Activated naive CD8-positive, alpha-beta T cell treated with anti-CD3 and anti-CD28 coated beads, Interleukin-2, amount 50 U/mL, for 24 hours (primary cell): Measurements from ENCODE around the gene FHIP1A.
A peak's percentile ranks its signal among the peaks of the same experiment; 100 is the strongest.

ENCODE experiments used
- ATAC-seq: fragments of 150-1000 bp; cut with Tn5 transposase; one replicate; pipeline ENCODE4 v1.10.0; 2021
- DNase-seq: peaks from one replicate; pipeline ENCODE4 v3.0.0; 2021
- H3K27ac Mint-ChIP-seq: one replicate; pipeline ENCODE4 v1.8.0; 2021; ENCODE audit warnings: mild to moderate bottlenecking, mixed read lengths
- H3K27me3 Mint-ChIP-seq: one replicate; pipeline ENCODE4 v1.8.0; 2021; ENCODE audit warnings: mixed read lengths
- H3K36me3 Mint-ChIP-seq: one replicate; pipeline ENCODE4 v1.8.0; 2021; ENCODE audit warnings: low read depth, mixed read lengths
- H3K4me1 Mint-ChIP-seq: one replicate; pipeline ENCODE4 v1.8.0; 2021; ENCODE audit warnings: mixed read lengths
- H3K4me3 Mint-ChIP-seq: one replicate; pipeline ENCODE4 v1.8.0; 2021; ENCODE audit warnings: mild to moderate bottlenecking, moderate library complexity, mixed read lengths
- H3K9me3 Mint-ChIP-seq: one replicate; pipeline ENCODE4 v1.8.0; 2021; ENCODE audit warnings: mixed read lengths

Gene FHIP1A

GRCh38 chr4:151407466-151408379, 1.3 kb upstream of the FHIP1A start:
- peak overlapping the region; percentile 78 for H3K4me3 Mint-ChIP-seq
- DNase-seq (peak; percentile 50), ATAC-seq (peak; percentile 33)
- no peaks in the 10 kb centered on the region for H3K36me3 Mint-ChIP-seq
- no peaks in the 10 kb centered on the region for H3K9me3 Mint-ChIP-seq
- H3K27me3 Mint-ChIP-seq: peaks cover 23% of the 10 kb centered on the region
- H3K4me1 Mint-ChIP-seq: peaks cover 22% of the 10 kb centered on the region
- no peak overlapping the region for H3K27ac Mint-ChIP-seq

- DNase-seq (no peak), ATAC-seq (peak; percentile 3)
- H3K4me3 Mint-ChIP-seq: peak overlapping the region; percentile 78
- no peaks in the 10 kb centered on the region for H3K36me3 Mint-ChIP-seq
- peaks cover 22% of the 10 kb centered on the region for H3K4me1 Mint-ChIP-seq
- no peak overlapping the region for H3K27ac Mint-ChIP-seq
- peaks cover 23% of the 10 kb centered on the region for H3K27me3 Mint-ChIP-seq
- no peaks in the 10 kb centered on the region for H3K9me3 Mint-ChIP-seq
Measured at GRCh38 chr4:151408380-151408629, 671 bp upstream of the FHIP1A start.

GRCh38 chr4:151409470-151410313, 716 bp downstream of the FHIP1A start:
- no peak for ATAC-seq
- Mint-ChIP-seq H3K27me3 (peaks cover 23% of the 10 kb centered on the region), H3K9me3 (no peaks in the 10 kb centered on the region)

GRCh38 chr4:151415978-151416377, 7.0 kb downstream of the FHIP1A start:
- no peak for DNase-seq
- Mint-ChIP-seq H3K27me3 (no peaks in the 10 kb centered on the region), H3K36me3 (no peaks in the 10 kb centered on the region), H3K9me3 (no peaks in the 10 kb centered on the region), H3K4me1 (no peaks in the 10 kb centered on the region), H3K27ac (no peak overlapping the region), H3K4me3 (no peak overlapping the region)
- no peak for ATAC-seq

More at GRCh38 chr4:151409470-151410313, 716 bp downstream of the FHIP1A start:
- Mint-ChIP-seq H3K4me3 (peak overlapping the region; percentile 78), H3K27ac (peak overlapping the region; percentile 26), H3K36me3 (no peaks in the 10 kb centered on the region), H3K4me1 (peaks cover 22% of the 10 kb centered on the region)
- peak; percentile 3 for DNase-seq

GRCh38 chr4:151417164-151417571, 8.2 kb downstream of the FHIP1A start:
- DNase-seq (no peak), ATAC-seq (no peak)
- Mint-ChIP-seq H3K4me1 (no peaks in the 10 kb centered on the region), H3K9me3 (no peaks in the 10 kb centered on the region), H3K27me3 (peaks cover 3% of the 10 kb centered on the region), H3K36me3 (no peaks in the 10 kb centered on the region), H3K27ac (no peak overlapping the region), H3K4me3 (no peak overlapping the region)

- DNase-seq (no peak), ATAC-seq (no peak)
- H3K4me3 Mint-ChIP-seq: no peak overlapping the region
- H3K4me1 Mint-ChIP-seq: no peaks in the 10 kb centered on the region
- no peak overlapping the region for H3K27ac Mint-ChIP-seq
- H3K27me3 Mint-ChIP-seq: peaks cover 6% of the 10 kb centered on the region
- H3K36me3 Mint-ChIP-seq: no peaks in the 10 kb centered on the region
- no peaks in the 10 kb centered on the region for H3K9me3 Mint-ChIP-seq
Measured at GRCh38 chr4:151417766-151418376, 8.9 kb downstream of the FHIP1A start.

DNA sequence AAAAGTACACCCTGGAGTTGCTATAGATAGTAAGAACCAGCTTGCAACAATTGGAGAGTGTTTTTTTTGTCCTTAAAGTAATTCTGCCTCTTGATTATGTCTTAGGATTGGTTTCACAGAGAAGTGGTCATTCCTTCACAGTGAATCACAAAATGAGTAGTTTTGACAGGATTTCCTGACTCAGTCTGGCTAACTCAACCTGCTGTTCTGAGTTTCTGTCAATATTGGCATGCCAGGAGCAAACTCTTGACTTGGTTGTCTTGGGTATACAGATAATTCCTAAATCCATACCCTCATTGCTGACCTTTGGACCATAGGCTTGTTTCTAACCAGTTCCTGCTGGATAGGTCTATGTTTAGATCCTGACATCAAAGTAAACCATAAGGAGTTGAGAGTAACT, 9.4 kb downstream of the FHIP1A start:
- Mint-ChIP-seq H3K27ac (no peak overlapping the region), H3K27me3 (peaks cover 6% of the 10 kb centered on the region), H3K4me1 (no peaks in the 10 kb centered on the region), H3K9me3 (no peaks in the 10 kb centered on the region), H3K36me3 (no peaks in the 10 kb centered on the region), H3K4me3 (no peak overlapping the region)
- DNase-seq (no peak), ATAC-seq (no peak)

DNA sequence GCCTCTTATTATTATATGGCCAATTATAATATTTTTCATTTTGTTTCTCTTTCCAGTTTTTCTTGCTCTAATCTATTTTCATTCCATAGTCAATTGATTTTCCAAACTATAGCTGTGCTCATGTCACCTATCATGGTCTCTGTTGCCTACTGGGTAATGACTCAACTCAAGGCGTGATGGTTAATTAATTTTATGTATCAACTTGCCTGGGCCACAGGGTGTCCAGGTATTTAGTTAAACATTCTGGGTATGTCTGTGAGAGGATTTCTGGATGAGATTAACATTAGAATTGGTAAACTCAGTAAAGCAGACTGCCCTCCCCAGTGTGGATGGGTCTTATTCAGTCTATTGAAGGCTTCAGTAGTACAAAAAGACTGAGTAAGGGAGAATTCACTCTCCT, 9.9 kb downstream of the FHIP1A start:
- Mint-ChIP-seq H3K36me3 (no peaks in the 10 kb centered on the region), H3K27ac (no peak overlapping the region), H3K4me1 (no peaks in the 10 kb centered on the region), H3K4me3 (no peak overlapping the region), H3K27me3 (peaks cover 6% of the 10 kb centered on the region), H3K9me3 (no peaks in the 10 kb centered on the region)
- ATAC-seq (no peak), DNase-seq (no peak)

GRCh38 chr4:151420250-151420807, 11.4 kb downstream of the FHIP1A start:
- ATAC-seq (no peak), DNase-seq (no peak)
- Mint-ChIP-seq H3K9me3 (no peaks in the 10 kb centered on the region), H3K4me1 (no peaks in the 10 kb centered on the region), H3K4me3 (no peak overlapping the region), H3K36me3 (no peaks in the 10 kb centered on the region), H3K27me3 (peaks cover 6% of the 10 kb centered on the region), H3K27ac (no peak overlapping the region)

GRCh38 chr4:151422854-151423253, 13.9 kb downstream of the FHIP1A start:
- Mint-ChIP-seq H3K36me3 (no peaks in the 10 kb centered on the region), H3K4me1 (no peaks in the 10 kb centered on the region), H3K4me3 (no peak overlapping the region)

GRCh38 chr4:151426513-151426912, 17.5 kb downstream of the FHIP1A start:
- Mint-ChIP-seq H3K4me3 (no peak overlapping the region), H3K4me1 (no peaks in the 10 kb centered on the region), H3K27ac (no peak overlapping the region), H3K27me3 (peaks cover 11% of the 10 kb centered on the region), H3K9me3 (no peaks in the 10 kb centered on the region), H3K36me3 (no peaks in the 10 kb centered on the region)
- ATAC-seq (no peak), DNase-seq (no peak)

More at GRCh38 chr4:151422854-151423253, 13.9 kb downstream of the FHIP1A start:
- Mint-ChIP-seq H3K9me3 (no peaks in the 10 kb centered on the region), H3K27me3 (peaks cover 6% of the 10 kb centered on the region), H3K27ac (no peak overlapping the region)
- no peak for DNase-seq
- ATAC-seq: no peak

GRCh38 chr4:151427266-151427665, 18.3 kb downstream of the FHIP1A start:
- H3K4me1 Mint-ChIP-seq: no peaks in the 10 kb centered on the region
- no peak overlapping the region for H3K4me3 Mint-ChIP-seq
- H3K27me3 Mint-ChIP-seq: peaks cover 8% of the 10 kb centered on the region
- H3K27ac Mint-ChIP-seq: no peak overlapping the region
- no peak for ATAC-seq
- H3K36me3 Mint-ChIP-seq: no peaks in the 10 kb centered on the region
- DNase-seq: no peak
- H3K9me3 Mint-ChIP-seq: no peaks in the 10 kb centered on the region

DNA sequence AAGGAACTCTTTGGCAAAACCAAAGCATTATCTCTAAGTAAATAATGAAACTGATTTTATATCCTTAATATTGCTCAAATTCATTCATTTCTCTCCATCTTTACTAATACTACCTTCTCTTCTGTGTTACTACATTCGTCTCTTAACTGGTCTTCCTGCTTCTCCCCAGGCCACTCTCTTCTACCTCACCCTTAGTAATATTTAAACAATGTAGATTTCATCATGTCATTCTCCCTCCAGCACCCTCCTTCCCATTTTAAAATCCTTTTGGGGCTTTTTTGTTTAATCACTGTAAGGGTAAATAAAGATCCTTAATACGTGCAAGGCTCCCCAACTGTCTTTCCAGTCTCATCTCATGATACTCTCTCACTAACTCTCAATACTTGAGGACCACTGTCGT, 19.4 kb downstream of the FHIP1A start:
- peaks cover 6% of the 10 kb centered on the region for H3K27me3 Mint-ChIP-seq
- no peaks in the 10 kb centered on the region for H3K4me1 Mint-ChIP-seq
- no peaks in the 10 kb centered on the region for H3K36me3 Mint-ChIP-seq
- no peak overlapping the region for H3K27ac Mint-ChIP-seq
- DNase-seq: no peak
- ATAC-seq: no peak
- no peaks in the 10 kb centered on the region for H3K9me3 Mint-ChIP-seq
- H3K4me3 Mint-ChIP-seq: no peak overlapping the region

- Mint-ChIP-seq H3K27me3 (peaks cover 6% of the 10 kb centered on the region), H3K4me1 (no peaks in the 10 kb centered on the region), H3K4me3 (no peak overlapping the region), H3K9me3 (no peaks in the 10 kb centered on the region), H3K36me3 (no peaks in the 10 kb centered on the region), H3K27ac (no peak overlapping the region)
- ATAC-seq: no peak
- DNase-seq: no peak
Measured at GRCh38 chr4:151429957-151430570, 21.1 kb downstream of the FHIP1A start.
